Gastrocnemius medialis (tissue), 4 donors: ENCODE measurements around the gene PRDX5. TPM values are rescaled to one million over a fixed set of nuclear protein-coding genes. Genes with fewer than 3 reads are reported as not detected.
A peak's percentile ranks its signal among the peaks of the same experiment; 100 is the strongest.
"Not testable (repeated sequence)": the region's sequence is repeated elsewhere in the genome, so short reads cannot be mapped to it uniquely, and the experiment has no call there.

ENCODE experiments used
- ATAC-seq, 2 donors: fragments of 150-250 bp; one replicate each; pipeline ENCODE4 v1.9.1; 2016
- DNase-seq, 2 donors: peaks; one replicate each; pipeline ENCODE4 v3.0.0-alpha.2; 2019
- H3K27ac ChIP-seq, 4 donors: fragments of 200-600 bp; sonication (generic); 1 replicate in 1 of 4; 2 replicates in 3 of 4; pipeline ENCODE4 v1.5.1; 2016 to 2018; ENCODE audit warnings: mild to moderate bottlenecking in 2 of 4, moderate library complexity in 1 of 4
- H3K27me3 ChIP-seq, 3 donors: fragments of 200-600 bp; sonication (generic) in 2 of 3; 1 replicate in 1 of 3; 2 replicates in 2 of 3; pipeline versions ENCODE4 v1.5.1 to v1.6.0; 2016 to 2019; ENCODE audit warnings: mild to moderate bottlenecking in 1 of 3, moderate library complexity in 1 of 3
- H3K36me3 ChIP-seq, 2 donors: fragments of 200-600 bp; sonication (generic) in 1 of 2; one replicate each; pipeline ENCODE4 v1.5.1; 2017 to 2018
- H3K4me1 ChIP-seq, 2 donors: fragments of 200-600 bp; sonication (generic) in 1 of 2; one replicate each; pipeline ENCODE4 v1.5.1; 2016 to 2017; ENCODE audit warnings: mild to moderate bottlenecking in 2 of 2
- H3K4me3 ChIP-seq, 4 donors: fragments of 200-600 bp; sonication (generic) in 3 of 4; 1 replicate in 1 of 4; 2 replicates in 3 of 4; pipeline ENCODE4 v1.5.1; 2016 to 2019; ENCODE audit warnings: mild to moderate bottlenecking in 2 of 4
- H3K9me3 ChIP-seq, 3 donors: fragments of 200-600 bp; sonication (generic) in 2 of 3; 1 replicate in 1 of 3; 2 replicates in 2 of 3; pipeline ENCODE4 v1.5.1; 2016 to 2019
- POLR2A ChIP-seq, 2 donors: fragments of 450-650 bp; IDR thresholded peaks; one replicate each; pipeline ENCODE4 v1.6.1; 2017; ENCODE audit warnings: antibody characterized with exemption in 2 of 2, mild to moderate bottlenecking in 2 of 2, moderate library complexity in 2 of 2
- in situ Hi-C, 4 donors: fragments of 200-750 bp; cut with MboI; loops; one replicate each; pipeline versions ENCODE4 v1.15.0 to v1.8.0; 2017; ENCODE audit warnings: low sequenced_read_pairs in 4 of 4
- intact Hi-C: fragments of 100-400 bp; cut with DNase I; formaldehyde crosslinking; loops from one replicate; pipeline ENCODE4 v1.15.1; 2023; ENCODE audit warnings: low total_unique reads
- total RNA-seq, 4 donors: library from RNA; depleted of rRNA; stranded (reverse); fragments of >200 nt; gene quantifications; one replicate each; pipeline versions ENCODE4 v1.1.0 to v1.2.3, GENCODE V29; 2016
- TF ChIP-seq, protein P1 (sequence below), 5 experiments: fragments of 450-650 bp in 3 of 5; fragments of 200-600 bp in 2 of 5; sonication (generic) in 2 of 5; IDR thresholded peaks in 4 of 5; conservative IDR thresholded peaks in 1 of 5; 1 replicate in 4 of 5; 2 replicates in 1 of 5; pipeline ENCODE4 v1.5.1; 2016 to 2019; ENCODE audit warnings: antibody characterized with exemption in 5 of 5, mild to moderate bottlenecking in 3 of 5, moderate library complexity in 3 of 5

Gene PRDX5
- total RNA-seq, 4 donors from 2014 or later = 170 to 257 (median 219) TPM

DNA sequence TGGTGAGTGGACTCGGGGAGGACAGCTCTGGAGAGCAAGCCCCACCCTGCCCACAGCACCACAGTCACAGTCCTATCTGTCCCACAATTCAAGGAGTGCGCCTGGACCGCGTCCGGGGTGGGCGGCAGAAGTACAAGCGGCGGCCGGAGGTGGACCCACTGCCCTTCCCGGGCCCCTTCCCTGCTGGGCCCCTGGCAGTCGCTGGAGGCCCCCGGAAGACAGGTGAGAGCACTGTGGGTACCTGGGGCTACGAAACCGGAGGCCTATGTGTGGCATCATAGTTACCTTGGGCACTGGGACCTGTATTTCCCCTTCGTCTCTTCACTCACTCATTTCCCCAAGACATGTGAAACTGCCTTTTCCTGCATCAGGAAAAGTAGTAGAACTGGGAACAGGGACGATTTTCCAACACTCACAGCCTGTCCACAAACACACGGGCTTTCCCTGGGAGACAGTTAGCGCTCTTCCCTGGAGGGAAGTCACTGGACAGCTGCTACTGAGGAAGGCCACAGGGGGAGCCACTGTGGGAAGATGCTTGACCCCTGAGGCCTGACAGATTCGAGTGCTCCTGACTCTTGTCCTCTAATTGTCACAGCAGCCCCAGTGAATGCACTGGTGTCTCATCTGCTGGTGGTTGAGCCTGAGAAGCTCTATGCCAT is 3.6 kb upstream of the PRDX5 start:
- no peaks in the 10 kb centered on the region for H3K27me3 ChIP-seq
- TF ChIP-seq POLR2A (IDR thresholded peaks at IDR 0.05) = no peak
- TF ChIP-seq, protein P1, sequence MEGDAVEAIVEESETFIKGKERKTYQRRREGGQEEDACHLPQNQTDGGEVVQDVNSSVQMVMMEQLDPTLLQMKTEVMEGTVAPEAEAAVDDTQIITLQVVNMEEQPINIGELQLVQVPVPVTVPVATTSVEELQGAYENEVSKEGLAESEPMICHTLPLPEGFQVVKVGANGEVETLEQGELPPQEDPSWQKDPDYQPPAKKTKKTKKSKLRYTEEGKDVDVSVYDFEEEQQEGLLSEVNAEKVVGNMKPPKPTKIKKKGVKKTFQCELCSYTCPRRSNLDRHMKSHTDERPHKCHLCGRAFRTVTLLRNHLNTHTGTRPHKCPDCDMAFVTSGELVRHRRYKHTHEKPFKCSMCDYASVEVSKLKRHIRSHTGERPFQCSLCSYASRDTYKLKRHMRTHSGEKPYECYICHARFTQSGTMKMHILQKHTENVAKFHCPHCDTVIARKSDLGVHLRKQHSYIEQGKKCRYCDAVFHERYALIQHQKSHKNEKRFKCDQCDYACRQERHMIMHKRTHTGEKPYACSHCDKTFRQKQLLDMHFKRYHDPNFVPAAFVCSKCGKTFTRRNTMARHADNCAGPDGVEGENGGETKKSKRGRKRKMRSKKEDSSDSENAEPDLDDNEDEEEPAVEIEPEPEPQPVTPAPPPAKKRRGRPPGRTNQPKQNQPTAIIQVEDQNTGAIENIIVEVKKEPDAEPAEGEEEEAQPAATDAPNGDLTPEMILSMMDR (IDR thresholded peaks at IDR 0.05 in 4 of 5, conservative IDR thresholded peaks at IDR 0.05 in 1 of 5) = no peak
- ATAC-seq (no peak), DNase-seq (no peak)
- in situ Hi-C loops = no loop called here
- intact Hi-C loops = no loop called here
- no peaks in the 10 kb centered on the region for H3K9me3 ChIP-seq
- peak overlapping the region in 2 of 4 donors; percentile 20 to 27 for H3K4me3 ChIP-seq
- peaks cover 38 to 47% of the 10 kb centered on the region in 2 donors for H3K4me1 ChIP-seq
- peak overlapping the region; percentile 71 to 85 (median 75) for H3K27ac ChIP-seq
- peaks cover 0 to 27% of the 10 kb centered on the region in 2 donors for H3K36me3 ChIP-seq

DNA sequence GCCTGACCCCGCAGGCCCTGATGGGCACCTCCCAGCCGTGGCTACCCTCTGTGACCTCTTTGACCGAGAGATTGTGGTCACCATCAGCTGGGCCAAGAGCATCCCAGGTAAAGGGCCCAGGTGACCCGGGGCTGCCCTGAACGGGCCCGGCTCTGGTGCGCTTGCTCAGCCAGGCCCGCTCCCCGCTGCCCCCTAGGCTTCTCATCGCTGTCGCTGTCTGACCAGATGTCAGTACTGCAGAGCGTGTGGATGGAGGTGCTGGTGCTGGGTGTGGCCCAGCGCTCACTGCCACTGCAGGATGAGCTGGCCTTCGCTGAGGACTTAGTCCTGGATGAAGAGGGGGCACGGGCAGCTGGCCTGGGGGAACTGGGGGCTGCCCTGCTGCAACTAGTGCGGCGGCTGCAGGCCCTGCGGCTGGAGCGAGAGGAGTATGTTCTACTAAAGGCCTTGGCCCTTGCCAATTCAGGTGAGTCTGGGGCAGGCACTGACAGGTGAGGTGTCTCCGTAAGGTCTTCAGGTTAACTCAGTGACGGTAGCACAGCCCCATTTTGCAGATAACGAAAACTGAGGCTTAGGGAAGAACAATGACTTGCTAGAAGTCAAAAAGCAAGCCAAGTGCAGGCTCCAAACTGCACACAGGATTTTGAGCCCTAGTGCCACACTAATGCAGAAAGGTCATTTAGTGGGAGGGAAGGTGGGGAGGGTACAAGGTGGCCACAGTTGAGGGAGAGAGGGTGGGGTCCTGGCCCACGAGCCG is 2.9 kb upstream of the PRDX5 start:
- Histone ChIP-seq H3K4me1 (peaks cover 39 to 47% of the 10 kb centered on the region in 2 donors), H3K27ac (peak overlapping the region in 3 of 4 donors; percentile 71 to 85 (median 73)), H3K4me3 (no peak overlapping the region), H3K27me3 (no peaks in the 10 kb centered on the region), H3K9me3 (no peaks in the 10 kb centered on the region), H3K36me3 (peaks cover 0 to 29% of the 10 kb centered on the region in 2 donors)
- intact Hi-C loops (no loop called here), in situ Hi-C loops (no loop called here)
- DNase-seq (no peak), ATAC-seq (no peak)
- TF ChIP-seq POLR2A (IDR thresholded peaks at IDR 0.05) = no peak
- TF ChIP-seq, protein P1 (IDR thresholded peaks at IDR 0.05 in 4 of 5, conservative IDR thresholded peaks at IDR 0.05 in 1 of 5) = no peak

DNA sequence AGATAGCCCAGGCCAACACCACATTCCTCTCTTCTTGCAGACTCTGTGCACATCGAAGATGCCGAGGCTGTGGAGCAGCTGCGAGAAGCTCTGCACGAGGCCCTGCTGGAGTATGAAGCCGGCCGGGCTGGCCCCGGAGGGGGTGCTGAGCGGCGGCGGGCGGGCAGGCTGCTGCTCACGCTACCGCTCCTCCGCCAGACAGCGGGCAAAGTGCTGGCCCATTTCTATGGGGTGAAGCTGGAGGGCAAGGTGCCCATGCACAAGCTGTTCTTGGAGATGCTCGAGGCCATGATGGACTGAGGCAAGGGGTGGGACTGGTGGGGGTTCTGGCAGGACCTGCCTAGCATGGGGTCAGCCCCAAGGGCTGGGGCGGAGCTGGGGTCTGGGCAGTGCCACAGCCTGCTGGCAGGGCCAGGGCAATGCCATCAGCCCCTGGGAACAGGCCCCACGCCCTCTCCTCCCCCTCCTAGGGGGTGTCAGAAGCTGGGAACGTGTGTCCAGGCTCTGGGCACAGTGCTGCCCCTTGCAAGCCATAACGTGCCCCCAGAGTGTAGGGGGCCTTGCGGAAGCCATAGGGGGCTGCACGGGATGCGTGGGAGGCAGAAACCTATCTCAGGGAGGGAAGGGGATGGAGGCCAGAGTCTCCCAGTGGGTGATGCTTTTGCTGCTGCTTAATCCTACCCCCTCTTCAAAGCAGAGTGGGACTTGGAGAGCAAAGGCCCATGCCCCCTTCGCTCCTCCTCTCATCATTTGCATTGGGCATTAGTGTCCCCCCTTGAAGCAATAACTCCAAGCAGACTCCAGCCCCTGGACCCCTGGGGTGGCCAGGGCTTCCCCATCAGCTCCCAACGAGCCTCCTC is 2.0 kb upstream of the PRDX5 start:
- H3K9me3 ChIP-seq, H3K27me3 ChIP-seq, ATAC-seq, intact Hi-C loops, in situ Hi-C loops, DNase-seq: not testable (repeated sequence)
- Histone ChIP-seq H3K4me3 (peak overlapping the region in 1 of 4 donors; percentile 99), H3K27ac (peak overlapping the region; percentile 88 to 98 (median 94)), H3K36me3 (peaks cover 0 to 38% of the 10 kb centered on the region in 2 donors), H3K4me1 (peaks cover 37 to 47% of the 10 kb centered on the region in 2 donors)

DNA sequence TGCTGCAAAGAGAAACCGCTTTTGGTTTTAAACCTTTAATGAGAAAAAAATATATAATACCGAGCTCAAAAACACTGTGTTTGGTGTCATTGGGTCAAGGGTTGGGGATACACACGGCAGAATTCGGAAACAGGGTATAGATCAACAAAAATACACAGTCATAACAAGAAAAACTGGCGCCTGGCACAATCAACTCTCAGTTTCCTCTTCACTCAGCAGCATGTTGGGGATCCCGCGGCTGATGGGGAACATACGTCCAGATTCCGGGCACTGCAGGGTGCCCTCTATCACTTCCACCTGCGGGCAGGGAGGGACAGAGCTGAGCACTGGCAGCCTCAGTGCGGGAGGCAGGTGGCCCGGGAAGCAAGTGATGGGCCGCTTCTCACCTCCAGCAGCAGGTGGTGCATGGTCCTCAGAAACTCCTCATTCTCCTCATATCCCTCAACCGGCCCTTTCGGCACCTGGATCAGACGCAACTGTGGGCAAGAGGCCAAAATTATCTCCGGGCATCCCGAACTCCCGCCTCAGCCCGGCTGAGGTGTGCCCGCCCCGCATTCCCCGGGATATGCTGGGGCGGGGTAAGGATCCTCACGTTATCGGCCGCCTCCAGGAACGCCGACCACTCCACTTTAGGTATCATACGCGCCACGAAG is 1.1 kb upstream of the PRDX5 start:
- H3K4me1 ChIP-seq = peaks cover 35 to 47% of the 10 kb centered on the region in 2 donors
- in situ Hi-C loops = no loop called here
- peak overlapping the region; percentile 88 to 98 (median 94) for H3K27ac ChIP-seq
- peaks cover 0 to 44% of the 10 kb centered on the region in 2 donors for H3K36me3 ChIP-seq
- H3K4me3 ChIP-seq = peak overlapping the region; percentile 73 to 99 (median 91)
- H3K27me3 ChIP-seq = no peaks in the 10 kb centered on the region
- intact Hi-C loops = loop anchor here (1.0 kb wide), 1 partner anchor 46 kb away; no protein-coding TSS in a partner anchor
- peak in 1 of 2 donors; percentile 42 for DNase-seq
- no peak for TF ChIP-seq POLR2A (IDR thresholded peaks at IDR 0.05)
- TF ChIP-seq, protein P1 (IDR thresholded peaks at IDR 0.05 in 4 of 5, conservative IDR thresholded peaks at IDR 0.05 in 1 of 5) = no peak
- no peaks in the 10 kb centered on the region for H3K9me3 ChIP-seq
- ATAC-seq = peak in 1 of 2 donors; percentile 0
